Activated B cell treated with CpG ODN at 0.5 μM for 24 hours (primary cell): ENCODE measurements around the gene SYMPK. TPM values are rescaled to one million over a fixed set of nuclear protein-coding genes. Genes with fewer than 3 reads are reported as not detected.

ENCODE experiments used
- ATAC-seq: fragments of 200-7000 bp; cut with Tn5 transposase; one replicate; pipeline ENCODE4 v1.10.0; 2021; ENCODE audit warnings: low read depth, mild to moderate bottlenecking, moderate library complexity
- CTCF ChIA-PET: fragments of 350-600 bp; sonication (Branson Sonifier 250); formaldehyde crosslinking; loops from one replicate; lab custom pipeline; 2021; ENCODE audit warnings: antibody characterized with exemption; lab: Charles Lee
- POLR2A ChIA-PET: fragments of 350-600 bp; sonication (Branson Sonifier 250); formaldehyde crosslinking; loops from one replicate; lab custom pipeline; 2021; ENCODE audit warnings: antibody characterized with exemption; lab: Charles Lee
- DNase-seq: peaks from one replicate; pipeline ENCODE4 v3.0.0; 2022
- H3K27ac Mint-ChIP-seq: one replicate; pipeline ENCODE4 v1.8.0; 2020; ENCODE audit warnings: mixed read lengths
- H3K27me3 Mint-ChIP-seq: one replicate; pipeline ENCODE4 v1.8.0; 2021; ENCODE audit warnings: mixed read lengths
- H3K36me3 Mint-ChIP-seq: one replicate; pipeline ENCODE4 v1.8.0; 2021; ENCODE audit warnings: low read depth, mixed read lengths
- H3K4me1 Mint-ChIP-seq: one replicate; pipeline ENCODE4 v1.8.0; 2021; ENCODE audit warnings: mixed read lengths
- H3K4me3 Mint-ChIP-seq: one replicate; pipeline ENCODE4 v1.8.0; 2020; ENCODE audit warnings: mild to moderate bottlenecking, mixed read lengths
- H3K9me3 Mint-ChIP-seq: one replicate; pipeline ENCODE4 v1.8.0; 2020; ENCODE audit warnings: mixed read lengths
- CTCF ChIP-seq: fragments of 200-600 bp; IDR thresholded peaks from one replicate; pipeline ENCODE4 v1.8.0; 2022; ENCODE audit warnings: antibody characterized with exemption, mild to moderate bottlenecking
- intact Hi-C: fragments of 100-400 bp; cut with micrococcal nuclease; formaldehyde crosslinking; loops from one replicate; pipeline ENCODE4 v1.15.1; 2024
- total RNA-seq: library from RNA; stranded (reverse); gene quantifications from 2 replicates; pipeline ENCODE4 v1.2.3, GENCODE V29; 2022

Gene SYMPK
- total RNA-seq, 1 donor from 2014 or later, result 150 TPM

- Mint-ChIP-seq H3K36me3 (peaks cover 22% of the 10 kb centered on the region), H3K9me3 (no peaks in the 10 kb centered on the region), H3K4me3 (peak overlapping the region; percentile 80), H3K4me1 (peaks cover 27% of the 10 kb centered on the region), H3K27ac (peak overlapping the region; percentile 76), H3K27me3 (peaks cover 5% of the 10 kb centered on the region)
- intact Hi-C loops, result loop anchor here (1.0 to 5.0 kb wide), 4 partner anchors 23 to 101 kb away; partner anchors contain the start of genes FBXO46, QPCTL and SNRPD2
- ATAC-seq (no peak), DNase-seq (no peak)
- no peak for TF ChIP-seq CTCF
- ChIA-PET POLR2A (interaction anchor here (0.6 to 4.5 kb wide), 12 partner anchors 10 to 1556 kb away, joined by 3 to 46 read pairs (median 3); partner anchors contain the start of genes DHX34, QPCTL, SIX5 and SNRPD2), CTCF (interaction anchor here (1.3 to 1.4 kb wide), 2 partner anchors 23 to 101 kb away, joined by 3 to 5 read pairs; partner anchors contain the start of gene QPCTL)
Observed at GRCh38 chr19:45793178-45793564, 69.8 kb downstream of the SYMPK start.

- CTCF ChIA-PET, result interaction anchor here (1.3 to 1.4 kb wide), 2 partner anchors 22 to 100 kb away, joined by 3 to 5 read pairs; partner anchors contain the start of gene QPCTL
- peak within 1 kb of the TSS; percentile 76 for H3K27ac Mint-ChIP-seq
- H3K4me3 Mint-ChIP-seq, result peak within 1 kb of the TSS; percentile 88
- ATAC-seq (peak; percentile 96), DNase-seq (peak; percentile 100)
- peaks cover 27% of the 10 kb centered on the region for H3K4me1 Mint-ChIP-seq
- no peaks in the 10 kb centered on the region for H3K9me3 Mint-ChIP-seq
- peaks cover 27% of the 10 kb centered on the region for H3K36me3 Mint-ChIP-seq
- TF ChIP-seq CTCF, result no peak
- intact Hi-C loops, result loop anchor here (1.0 to 5.0 kb wide), 6 partner anchors 13 to 100 kb away; partner anchors contain the start of genes FBXO46, QPCTL, SNRPD2 and SYMPK
- POLR2A ChIA-PET, result interaction anchor here (0.6 to 4.5 kb wide), 15 partner anchors 10 to 1556 kb away, joined by 3 to 46 read pairs (median 3); partner anchors contain the start of genes DHX34, FBXO46, QPCTL and SIX5
- H3K27me3 Mint-ChIP-seq, result peaks cover 5% of the 10 kb centered on the region
Observed at GRCh38 chr19:45792470-45793177, 70.3 kb downstream of the SYMPK start, which contains the start of gene DMWD. Gene DMWD, minus strand, starts transcription at chr19:45792845. Its CDS starts 89 bp downstream, at chr19:45792756.

GRCh38 chr19:45791744-45792469, 71.0 kb downstream of the SYMPK start:
- ATAC-seq, result no peak
- peak overlapping the region; percentile 88 for H3K4me3 Mint-ChIP-seq
- H3K9me3 Mint-ChIP-seq, result no peaks in the 10 kb centered on the region
- peak overlapping the region; percentile 76 for H3K27ac Mint-ChIP-seq
- H3K27me3 Mint-ChIP-seq, result peaks cover 5% of the 10 kb centered on the region
- no peak for DNase-seq
- peaks cover 34% of the 10 kb centered on the region for H3K36me3 Mint-ChIP-seq
- intact Hi-C loops, result loop anchor here (1.0 to 5.0 kb wide), 4 partner anchors 13 to 100 kb away; partner anchors contain the start of genes FBXO46, QPCTL, SNRPD2 and SYMPK
- no peak for TF ChIP-seq CTCF
- CTCF ChIA-PET, result interaction anchor here (1.3 to 1.4 kb wide), 2 partner anchors 21 to 99 kb away, joined by 3 to 5 read pairs; partner anchors contain the start of gene QPCTL
- POLR2A ChIA-PET, result interaction anchor here (0.5 to 4.5 kb wide), 7 partner anchors 9 to 377 kb away, joined by 3 to 46 read pairs (median 4); partner anchors contain the start of genes FBXO46, SIX5 and SYMPK
- peaks cover 27% of the 10 kb centered on the region for H3K4me1 Mint-ChIP-seq

GRCh38 chr19:45790942-45791341, 72.0 kb downstream of the SYMPK start:
- DNase-seq, result no peak
- Mint-ChIP-seq H3K9me3 (no peaks in the 10 kb centered on the region), H3K27ac (peak overlapping the region; percentile 13), H3K27me3 (peaks cover 1% of the 10 kb centered on the region), H3K4me3 (peak overlapping the region; percentile 88), H3K36me3 (peaks cover 42% of the 10 kb centered on the region), H3K4me1 (peaks cover 27% of the 10 kb centered on the region)
- no peak for TF ChIP-seq CTCF
- ATAC-seq, result no peak
- ChIA-PET POLR2A (interaction anchor here (1.1 to 4.5 kb wide), 2 partner anchors 21 to 74 kb away, joined by 8 to 46 read pairs; partner anchors contain the start of gene SIX5), CTCF (no interaction called here)
- intact Hi-C loops, result loop anchor here (5.0 kb wide), 1 partner anchor 99 kb away; the partner anchor contains the start of genes QPCTL and SNRPD2
